LNCaP clone FGC (cell line): ENCODE results near the gene CRYBG3.

Experiments
- DNase-seq: peaks from one replicate; pipeline ENCODE4 v3.0.0-alpha.2; 2011; ENCODE audit warnings: low read depth
- H3K4me3 ChIP-seq: 2 replicates; pipeline ENCODE4 v1.5.1; 2011; ENCODE audit warnings: mild to moderate bottlenecking, low read depth, low read length, control low read depth
- CTCF ChIP-seq: IDR thresholded peaks from 2 replicates; pipeline ENCODE4 v1.5.1; 2012; ENCODE audit warnings: mild to moderate bottlenecking; ENCODE audit not compliant: control insufficient read depth, insufficient read depth; ENCODE audit errors: extremely low read depth

The CRYBG3 gene

DNA sequence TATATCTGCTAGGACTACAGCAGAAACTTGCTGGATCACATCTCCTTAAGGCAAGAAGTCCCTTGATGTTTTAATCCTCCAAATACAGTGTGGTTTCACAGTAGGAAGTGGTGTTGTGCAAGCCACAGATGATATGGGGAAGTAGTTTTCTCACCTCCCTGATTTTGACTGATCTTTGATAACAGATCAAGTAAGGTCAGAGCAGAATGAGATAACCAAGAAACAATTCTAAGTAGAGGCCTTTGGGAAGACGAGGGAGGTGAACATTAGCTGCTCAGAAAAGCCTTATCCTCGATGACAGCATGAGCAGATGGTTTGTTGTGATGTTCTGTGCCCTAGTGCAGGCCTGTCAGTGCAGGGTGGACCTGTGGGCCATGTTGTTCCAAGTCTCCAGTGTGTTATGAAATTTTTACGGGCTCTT lies 89.1 kb downstream of the CRYBG3 start:
- DNase-seq, result no peak
- no peak overlapping the region for H3K4me3 ChIP-seq
- TF ChIP-seq CTCF, result no peak

GRCh38 chr3:97911459-97911858 lies 89.6 kb downstream of the CRYBG3 start:
- DNase-seq, result no peak
- no peak for TF ChIP-seq CTCF
- H3K4me3 ChIP-seq, result no peak overlapping the region

- TF ChIP-seq CTCF, result no peak
- H3K4me3 ChIP-seq, result no peak overlapping the region
- DNase-seq, result peak; percentile 43
Measured at GRCh38 chr3:97914388-97914787, 92.6 kb downstream of the CRYBG3 start.

GRCh38 chr3:97916576-97916975 lies 94.8 kb downstream of the CRYBG3 start:
- DNase-seq, result no peak
- no peak for TF ChIP-seq CTCF
- H3K4me3 ChIP-seq, result no peak overlapping the region

DNA sequence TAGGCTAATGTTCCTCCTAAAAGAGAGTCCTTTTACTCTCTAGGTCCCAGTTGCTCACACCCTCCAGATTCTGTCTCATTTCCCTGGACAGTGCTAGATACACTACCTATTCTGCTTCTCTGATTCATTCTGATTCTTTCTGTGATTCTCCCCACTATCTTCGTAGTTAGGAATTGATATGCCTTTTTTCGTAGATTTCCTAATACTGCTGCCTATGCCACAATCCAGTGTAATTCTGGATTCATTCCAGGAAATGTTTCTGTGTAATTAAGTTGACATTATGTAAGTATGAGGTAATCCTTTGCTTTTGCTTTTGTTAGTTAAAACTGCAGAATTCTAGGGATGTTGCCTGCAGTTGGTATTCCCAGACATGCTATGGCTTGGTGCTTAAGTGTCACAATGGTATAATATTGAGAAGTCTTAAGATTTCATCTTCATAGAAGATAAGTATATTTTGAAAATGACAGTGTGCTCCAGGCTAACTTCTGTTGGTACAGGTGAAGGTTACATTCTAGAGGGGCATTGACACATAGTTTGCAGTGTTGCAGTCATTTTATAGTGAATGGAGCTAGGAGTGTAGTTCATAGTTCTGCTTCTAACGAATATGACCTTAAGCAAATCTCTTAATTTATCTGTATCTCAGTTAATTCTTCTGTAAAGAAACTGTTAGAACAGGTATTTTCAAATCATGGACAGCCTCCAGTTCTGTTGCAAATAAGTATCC lies 96.2 kb downstream of the CRYBG3 start:
- no peak for DNase-seq
- H3K4me3 ChIP-seq, result no peak overlapping the region
- TF ChIP-seq CTCF, result no peak

DNA sequence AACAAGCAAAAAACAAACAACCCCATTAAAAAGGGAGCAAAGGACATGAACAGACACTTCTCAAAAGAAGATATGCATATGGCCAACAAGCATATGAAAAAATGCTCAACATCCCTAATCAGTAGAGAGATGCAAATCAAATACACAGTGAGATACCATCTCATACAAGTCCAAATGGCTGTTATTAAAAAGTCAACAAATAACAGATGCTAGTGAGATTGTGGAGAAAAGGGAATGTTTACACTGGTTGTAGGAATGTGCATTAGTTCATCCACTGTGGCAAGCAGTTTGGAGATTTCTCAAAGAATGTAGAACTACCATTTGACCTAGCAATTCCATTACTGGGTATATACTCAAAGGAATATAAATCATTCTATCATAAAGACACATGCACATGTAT lies 105.9 kb downstream of the CRYBG3 start:
- no peak for TF ChIP-seq CTCF
- no peak overlapping the region for H3K4me3 ChIP-seq
- peak; percentile 75 for DNase-seq

DNA sequence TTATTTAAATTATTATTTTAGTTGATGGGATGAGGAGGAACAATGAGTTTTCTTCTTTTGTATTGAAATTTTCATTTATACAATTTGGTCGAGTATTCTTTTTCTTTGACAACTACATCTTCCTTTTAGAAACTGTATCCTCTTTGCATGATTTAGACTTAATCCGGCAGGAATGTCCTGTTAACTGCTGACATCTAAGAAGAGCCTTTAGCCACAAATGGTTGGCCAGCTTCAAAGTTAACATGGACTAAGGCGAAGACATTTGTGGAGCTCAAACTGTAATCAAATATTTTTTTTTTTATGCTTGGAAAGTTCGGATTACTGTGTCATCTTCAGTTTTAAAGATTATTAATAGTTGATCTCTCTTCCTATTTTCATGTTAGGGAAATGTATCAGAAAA lies 107.2 kb downstream of the CRYBG3 start:
- no peak for TF ChIP-seq CTCF
- DNase-seq, result no peak
- no peak overlapping the region for H3K4me3 ChIP-seq
